Loucy (cell line): ENCODE measurements around the gene PRM1.

ENCODE experiments used
- EZH2phosphoT487 ChIP-seq: fragments of 200-600 bp; IDR thresholded peaks from 2 replicates; pipeline ENCODE4 v1.6.1; 2018; ENCODE audit warnings: antibody characterized with exemption, mild to moderate bottlenecking, moderate library complexity, borderline replicate concordance
- TF ChIP-seq, protein P1 (sequence below): fragments of 200-600 bp; sonication (generic); conservative IDR thresholded peaks from 2 replicates; pipeline ENCODE4 v1.5.1; 2014; ENCODE audit warnings: mild to moderate bottlenecking, antibody characterized with exemption, low read length

DNA sequence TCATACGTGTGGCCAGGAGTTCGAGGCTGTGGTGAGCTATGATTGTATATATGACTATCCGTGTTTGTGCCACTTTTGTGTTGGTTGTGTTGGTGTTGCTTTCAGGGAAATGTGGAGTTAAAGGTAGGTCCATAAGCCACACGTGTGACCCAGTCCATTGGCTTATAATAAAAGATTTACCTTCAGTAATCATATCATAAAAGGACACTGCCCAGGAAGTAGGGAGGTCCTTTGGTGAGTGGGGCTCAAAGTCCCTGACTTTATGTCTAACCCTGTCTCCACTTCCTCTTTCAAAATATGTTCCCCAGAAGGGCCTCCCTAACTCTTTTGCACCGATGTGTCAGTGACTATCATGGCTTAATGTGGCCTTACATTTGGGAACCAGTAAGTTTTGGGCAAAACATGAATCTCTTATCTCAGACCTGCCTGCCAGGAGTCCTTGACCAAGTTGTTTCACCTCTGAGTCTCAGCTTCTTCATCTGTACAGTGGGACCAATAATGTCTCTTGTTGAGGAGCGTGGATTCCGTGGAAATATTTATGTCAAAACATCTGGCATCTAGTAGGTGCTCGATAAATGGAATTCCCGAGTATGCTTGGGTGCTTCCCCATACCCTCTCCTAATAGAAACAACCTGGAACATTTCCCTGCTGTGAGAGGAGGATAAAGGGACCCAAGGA is 16.8 kb downstream of the PRM1 start:
- TF ChIP-seq, protein P1, sequence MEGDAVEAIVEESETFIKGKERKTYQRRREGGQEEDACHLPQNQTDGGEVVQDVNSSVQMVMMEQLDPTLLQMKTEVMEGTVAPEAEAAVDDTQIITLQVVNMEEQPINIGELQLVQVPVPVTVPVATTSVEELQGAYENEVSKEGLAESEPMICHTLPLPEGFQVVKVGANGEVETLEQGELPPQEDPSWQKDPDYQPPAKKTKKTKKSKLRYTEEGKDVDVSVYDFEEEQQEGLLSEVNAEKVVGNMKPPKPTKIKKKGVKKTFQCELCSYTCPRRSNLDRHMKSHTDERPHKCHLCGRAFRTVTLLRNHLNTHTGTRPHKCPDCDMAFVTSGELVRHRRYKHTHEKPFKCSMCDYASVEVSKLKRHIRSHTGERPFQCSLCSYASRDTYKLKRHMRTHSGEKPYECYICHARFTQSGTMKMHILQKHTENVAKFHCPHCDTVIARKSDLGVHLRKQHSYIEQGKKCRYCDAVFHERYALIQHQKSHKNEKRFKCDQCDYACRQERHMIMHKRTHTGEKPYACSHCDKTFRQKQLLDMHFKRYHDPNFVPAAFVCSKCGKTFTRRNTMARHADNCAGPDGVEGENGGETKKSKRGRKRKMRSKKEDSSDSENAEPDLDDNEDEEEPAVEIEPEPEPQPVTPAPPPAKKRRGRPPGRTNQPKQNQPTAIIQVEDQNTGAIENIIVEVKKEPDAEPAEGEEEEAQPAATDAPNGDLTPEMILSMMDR, result no peak
- no peak for TF ChIP-seq EZH2phosphoT487
